GM13977 (cell line): ENCODE results near the gene RHOT1.
"Not testable (repeated sequence)": the region's sequence is repeated elsewhere in the genome, so short reads cannot be mapped to it uniquely, and the experiment has no call there.

Experiments
- DNase-seq: peaks from one replicate; pipeline ENCODE4 v3.0.0; 2012; ENCODE audit warnings: low spot score
- in situ Hi-C: fragments of 300-500 bp; cut with MboI; formaldehyde crosslinking; loops from one replicate; pipeline ENCODE4 v1.12.0; 2022; ENCODE audit warnings: low sequenced_read_pairs, low pct_unique_long_range_greater_than_20kb, mixed read lengths, inconsistent platforms; ENCODE audit not compliant: unreplicated experiment
- TF ChIP-seq, protein P1 (sequence below): IDR thresholded peaks from 2 replicates; pipeline ENCODE4 v1.5.1; 2012; ENCODE audit warnings: mild to moderate bottlenecking, control low read depth; ENCODE audit not compliant: insufficient read depth; ENCODE audit errors: extremely low read depth, missing control alignments

The RHOT1 gene

DNA sequence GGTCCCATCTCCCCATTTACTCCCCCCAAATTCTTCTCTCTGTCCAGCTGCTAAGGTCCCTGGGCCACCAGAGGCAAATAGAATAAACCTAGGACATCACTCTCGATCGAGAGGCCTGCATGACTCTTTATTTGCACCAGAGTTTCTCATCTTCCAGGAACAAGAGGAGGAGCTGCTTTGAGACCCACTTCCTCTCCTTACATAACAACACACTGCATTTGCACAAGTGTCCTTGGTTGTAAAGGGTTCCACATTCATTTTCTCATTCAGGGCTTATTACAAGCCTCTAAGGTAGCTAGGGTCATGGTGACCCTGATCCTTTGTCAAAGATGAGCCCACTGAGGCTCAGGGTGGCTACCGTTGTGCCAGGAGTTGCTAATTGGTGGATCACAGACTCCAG lies 38.1 kb upstream of the RHOT1 start:
- DNase-seq = no peak
- in situ Hi-C loops = no loop called here
- TF ChIP-seq, protein P1, sequence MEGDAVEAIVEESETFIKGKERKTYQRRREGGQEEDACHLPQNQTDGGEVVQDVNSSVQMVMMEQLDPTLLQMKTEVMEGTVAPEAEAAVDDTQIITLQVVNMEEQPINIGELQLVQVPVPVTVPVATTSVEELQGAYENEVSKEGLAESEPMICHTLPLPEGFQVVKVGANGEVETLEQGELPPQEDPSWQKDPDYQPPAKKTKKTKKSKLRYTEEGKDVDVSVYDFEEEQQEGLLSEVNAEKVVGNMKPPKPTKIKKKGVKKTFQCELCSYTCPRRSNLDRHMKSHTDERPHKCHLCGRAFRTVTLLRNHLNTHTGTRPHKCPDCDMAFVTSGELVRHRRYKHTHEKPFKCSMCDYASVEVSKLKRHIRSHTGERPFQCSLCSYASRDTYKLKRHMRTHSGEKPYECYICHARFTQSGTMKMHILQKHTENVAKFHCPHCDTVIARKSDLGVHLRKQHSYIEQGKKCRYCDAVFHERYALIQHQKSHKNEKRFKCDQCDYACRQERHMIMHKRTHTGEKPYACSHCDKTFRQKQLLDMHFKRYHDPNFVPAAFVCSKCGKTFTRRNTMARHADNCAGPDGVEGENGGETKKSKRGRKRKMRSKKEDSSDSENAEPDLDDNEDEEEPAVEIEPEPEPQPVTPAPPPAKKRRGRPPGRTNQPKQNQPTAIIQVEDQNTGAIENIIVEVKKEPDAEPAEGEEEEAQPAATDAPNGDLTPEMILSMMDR = no peak

DNA sequence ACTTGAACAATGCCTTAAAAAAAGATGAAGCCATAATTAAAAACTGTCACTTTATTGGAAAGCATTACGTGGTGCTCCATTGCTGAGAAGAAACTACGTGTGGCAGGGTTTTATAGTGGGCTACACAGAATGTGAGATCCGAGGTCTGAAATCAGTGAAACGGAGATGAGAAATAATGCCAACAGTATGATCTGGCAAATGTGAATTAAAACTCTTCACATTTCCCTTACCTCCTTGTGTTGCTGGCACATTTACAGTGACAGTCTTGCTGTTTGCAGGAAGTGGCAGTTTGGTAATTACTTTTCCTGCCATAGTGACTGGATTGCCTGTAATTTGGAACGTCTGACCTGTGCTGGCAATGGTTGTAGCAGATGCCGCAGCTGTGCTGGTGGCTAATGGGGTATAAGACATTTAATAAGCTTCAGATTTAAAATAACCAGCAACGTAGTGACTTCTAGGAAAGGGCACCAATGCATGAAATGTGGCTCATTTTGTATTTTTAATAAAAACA lies 35.8 kb upstream of the RHOT1 start:
- in situ Hi-C loops, DNase-seq: not testable (repeated sequence)

DNA sequence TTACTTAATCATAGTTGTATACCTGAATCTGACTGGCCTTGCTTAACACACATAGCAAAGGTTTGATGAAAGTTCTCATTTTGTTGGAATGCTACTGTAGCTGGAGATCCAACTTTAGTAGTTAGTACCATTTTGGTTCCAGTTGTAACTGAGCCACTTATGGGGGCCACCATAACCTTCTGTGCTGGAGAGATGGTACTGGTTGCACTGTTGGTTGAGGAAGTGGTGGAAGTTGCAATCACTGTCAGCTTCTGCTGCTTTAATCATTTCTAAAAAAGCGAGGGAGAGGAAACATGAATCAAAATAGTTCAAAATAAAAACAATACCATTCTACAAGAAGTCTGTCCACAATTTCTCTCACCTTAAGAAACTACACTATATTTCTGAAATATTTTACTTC lies 35.1 kb upstream of the RHOT1 start:
- in situ Hi-C loops, DNase-seq: not testable (repeated sequence)

DNA sequence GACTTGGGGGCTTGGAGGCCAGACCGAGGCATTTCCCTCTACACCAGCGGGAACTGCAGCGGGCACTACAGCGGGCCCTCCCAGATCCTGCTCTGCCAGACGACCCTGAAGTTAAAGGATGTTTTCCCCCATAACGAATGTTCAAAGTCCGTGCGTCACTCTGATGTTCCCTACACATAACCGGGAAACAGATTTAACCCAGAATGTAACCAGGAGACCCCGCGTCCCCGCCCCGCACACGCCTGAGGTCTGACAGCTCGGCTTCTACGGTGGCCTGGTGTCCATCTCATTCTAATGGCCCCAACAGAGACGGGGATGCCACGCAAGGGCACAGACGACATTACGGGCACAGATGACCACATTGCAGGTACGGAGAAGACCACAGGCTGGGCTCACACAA lies 31.7 kb upstream of the RHOT1 start:
- no peak for DNase-seq
- TF ChIP-seq, protein P1 = no peak
- in situ Hi-C loops = no loop called here

DNA sequence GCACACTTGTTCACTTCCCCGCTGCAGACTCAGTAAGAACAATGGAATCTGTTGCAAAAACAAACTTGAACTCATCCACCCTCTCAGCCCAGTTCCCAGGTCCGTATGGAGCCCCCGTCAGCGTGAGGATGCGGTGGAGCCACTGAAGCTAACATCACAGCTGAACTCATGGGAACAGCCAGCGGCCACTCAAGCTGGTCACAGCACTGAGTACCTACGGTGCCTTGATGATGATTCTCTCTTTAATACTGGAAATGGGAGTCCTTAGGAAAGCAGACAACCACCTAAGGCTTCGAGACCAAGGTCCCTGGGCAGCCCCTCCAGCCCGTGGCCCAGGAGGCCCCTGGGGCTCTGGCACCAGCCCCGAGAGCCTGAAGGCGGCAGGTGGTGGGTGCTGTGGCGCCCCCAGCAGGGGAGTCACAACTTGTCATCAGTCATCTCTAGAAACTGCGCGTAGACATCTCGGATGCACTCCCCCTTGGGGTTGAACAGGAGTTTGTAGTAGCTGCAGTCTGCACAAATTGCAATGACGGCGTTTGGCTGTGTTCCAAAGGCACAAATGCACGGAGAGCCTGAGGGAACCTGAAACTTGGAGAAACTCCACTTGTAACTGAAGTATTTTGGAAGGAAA lies 31.0 kb upstream of the RHOT1 start:
- in situ Hi-C loops = no loop called here
- DNase-seq = no peak

DNA sequence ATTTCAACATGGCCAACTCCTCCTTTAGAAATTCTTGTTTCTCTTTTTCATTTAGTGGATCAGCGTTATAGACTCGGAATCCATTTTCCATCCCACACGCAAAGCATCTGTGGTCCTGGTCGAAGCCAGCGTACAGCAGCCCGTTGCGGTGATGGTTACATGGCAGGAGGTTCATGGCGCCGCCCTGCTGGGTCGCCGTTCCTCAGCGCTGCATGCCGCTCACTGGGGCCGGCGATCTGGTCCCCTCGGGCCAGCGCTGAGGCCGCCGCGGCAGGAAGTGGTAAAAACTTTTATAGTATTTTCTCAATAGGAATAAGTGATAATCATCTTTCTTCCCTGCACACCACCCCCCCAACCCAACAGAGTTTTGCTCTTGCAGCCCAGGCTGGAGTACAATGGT lies 29.9 kb upstream of the RHOT1 start:
- no peak for DNase-seq
- TF ChIP-seq, protein P1 = peak; percentile 12
- in situ Hi-C loops = no loop called here

More for the DNA sequence above, 31.0 kb upstream of the RHOT1 start:
- TF ChIP-seq, protein P1 = peak; percentile 43

DNA sequence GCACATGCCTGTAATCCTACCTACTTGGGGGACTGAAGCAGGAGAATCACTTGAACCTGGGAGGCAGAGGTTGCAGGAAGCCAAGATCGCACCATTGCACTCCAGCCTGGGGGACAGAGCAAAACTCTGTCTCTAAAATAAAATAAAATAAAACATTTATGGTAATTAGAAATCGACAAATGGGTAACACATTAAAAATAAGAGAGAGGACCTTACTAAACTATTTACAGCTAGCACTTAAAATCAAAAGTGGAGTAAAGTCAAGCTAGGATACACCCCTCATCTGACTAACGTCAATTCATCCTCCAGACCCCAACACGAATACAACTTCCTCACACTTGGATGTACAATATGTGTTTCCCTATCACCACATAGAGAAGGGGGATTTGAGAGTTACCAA lies 27.8 kb upstream of the RHOT1 start:
- in situ Hi-C loops = no loop called here

DNA sequence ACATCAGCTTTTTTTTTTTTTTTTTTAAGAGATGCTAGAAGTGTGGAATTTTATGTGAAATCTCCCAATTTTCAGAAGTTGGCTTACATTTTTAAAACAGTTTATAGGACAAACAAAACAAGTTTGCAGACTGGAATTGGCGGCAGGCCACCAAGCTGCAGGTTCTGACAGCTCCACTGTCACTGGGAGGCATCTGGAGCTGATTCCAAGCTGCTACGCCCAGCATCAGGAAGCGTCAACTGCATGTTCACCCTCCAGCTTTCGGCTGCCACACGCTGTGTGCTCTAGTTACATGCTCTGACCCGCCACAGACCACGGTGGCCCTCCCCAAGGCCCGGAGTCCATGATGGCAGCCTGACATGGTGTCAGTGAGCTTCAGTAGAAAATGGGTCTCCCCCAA lies 26.8 kb upstream of the RHOT1 start:
- DNase-seq, in situ Hi-C loops: not testable (repeated sequence)

More for the DNA sequence above, 27.8 kb upstream of the RHOT1 start:
- TF ChIP-seq, protein P1 = no peak
- DNase-seq = no peak
